Epithelial cell of esophagus (primary cell): Measurements from ENCODE around the gene DCD.
A peak's percentile ranks its signal among the peaks of the same experiment; 100 is the strongest.

Experiments
- DNase-seq: peaks from one replicate; pipeline ENCODE4 v3.0.0; 2010; ENCODE audit warnings: low read depth
- H3K4me3 ChIP-seq: 2 replicates; pipeline ENCODE4 v1.5.1; 2011; ENCODE audit warnings: mild to moderate bottlenecking, low read length, control low read depth
- CTCF ChIP-seq: IDR thresholded peaks from 2 replicates; pipeline ENCODE4 v1.5.1; 2011; ENCODE audit warnings: low read depth, mild to moderate bottlenecking, low read length, control low read depth, inconsistent platforms; ENCODE audit not compliant: insufficient read depth; ENCODE audit errors: missing control alignments

Gene DCD, protein sequence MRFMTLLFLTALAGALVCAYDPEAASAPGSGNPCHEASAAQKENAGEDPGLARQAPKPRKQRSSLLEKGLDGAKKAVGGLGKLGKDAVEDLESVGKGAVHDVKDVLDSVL

GRCh38 chr12:54648265-54648664, at the start of gene DCD:
Gene DCD (minus strand): TSS chr12:54648365. CDS start chr12:54648303, 62 bp downstream.
- H3K4me3 ChIP-seq, result no peak within 1 kb of the TSS
- DNase-seq, result no peak
- TF ChIP-seq CTCF, result no peak

DNA sequence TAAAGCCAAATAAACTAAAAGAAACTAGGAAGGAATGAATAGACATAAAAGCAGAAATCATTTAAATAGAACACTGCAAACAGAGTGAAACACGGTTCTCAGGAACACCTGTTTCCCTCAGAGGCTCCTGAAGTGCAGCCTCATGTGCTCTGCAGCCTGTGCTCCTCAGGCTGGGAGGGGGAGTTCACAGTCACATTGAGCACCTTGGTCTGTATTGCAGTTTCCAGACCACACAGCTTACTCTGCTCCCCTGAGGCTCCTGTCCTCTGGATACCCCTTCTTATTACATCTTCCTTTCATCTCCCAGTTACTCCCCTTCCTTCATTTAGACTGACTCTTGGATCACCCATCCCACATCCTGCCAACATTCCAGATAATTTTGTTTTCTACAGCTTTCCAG, 49.7 kb upstream of the DCD start:
- TF ChIP-seq CTCF, result no peak
- DNase-seq, result no peak
- no peak overlapping the region for H3K4me3 ChIP-seq

GRCh38 chr12:54692353-54692752, 44.2 kb upstream of the DCD start:
- no peak for DNase-seq
- no peak overlapping the region for H3K4me3 ChIP-seq
- no peak for TF ChIP-seq CTCF

- peak; percentile 51 for TF ChIP-seq CTCF
- no peak overlapping the region for H3K4me3 ChIP-seq
- DNase-seq, result peak; percentile 16
Measured at GRCh38 chr12:54689984-54690383, 41.8 kb upstream of the DCD start.

- no peak for DNase-seq
- H3K4me3 ChIP-seq, result no peak overlapping the region
- no peak for TF ChIP-seq CTCF
Measured at GRCh38 chr12:54689034-54689372, 40.8 kb upstream of the DCD start.

GRCh38 chr12:54688309-54689033, 40.3 kb upstream of the DCD start:
- TF ChIP-seq CTCF, result no peak
- no peak overlapping the region for H3K4me3 ChIP-seq
- DNase-seq, result no peak
